GM12878 (cell line): Measurements from ENCODE around the gene FOXRED2. TPM values are rescaled to one million over a fixed set of nuclear protein-coding genes. Genes with fewer than 3 reads are reported as not detected.

Experiments
- ATAC-seq: fragments of 200-7000 bp; cut with Tn5 transposase; 3 replicates; pipeline ENCODE4 v1.9.1; 2020; ENCODE audit warnings: mild to moderate bottlenecking, moderate library complexity
- BruUV-seq: library from RNA; stranded (reverse); fragments of 400-500 nt; replicated peaks from 2 replicates; lab custom pipeline; 2021; lab: Mats Ljungman, UMichigan
- CTCF ChIA-PET: fragments of 300-600 bp; sonication (Branson Sonifier 250); formaldehyde crosslinking; extraction: SDS; loops from one replicate; lab custom pipeline; 2021; ENCODE audit warnings: inconsistent platforms; lab: Yijun Ruan, JAX
- POLR2A ChIA-PET: fragments of 350-600 bp; formaldehyde crosslinking; extraction: SDS; loops from one replicate; lab custom pipeline; 2021; ENCODE audit warnings: inconsistent platforms; lab: Charles Lee
- RAD21 ChIA-PET: fragments of 300-600 bp; sonication (Branson Sonifier 250); formaldehyde crosslinking; loops from one replicate; lab custom pipeline; 2023; ENCODE audit warnings: antibody characterized with exemption; ENCODE audit not compliant: unreplicated experiment; lab: Charles Lee
- SMC1A ChIA-PET: fragments of 300-600 bp; sonication (Branson Sonifier 250); formaldehyde crosslinking; loops from one replicate; lab custom pipeline; 2023; ENCODE audit not compliant: unreplicated experiment, uncharacterized antibody; lab: Charles Lee
- DNase-seq: peaks from one replicate; pipeline ENCODE4 v3.0.0-alpha.2; 2011; ENCODE audit warnings: low read depth, low spot score
- FAIRE-seq: peaks from 3 replicates; lab custom pipeline; 2011; peaks lifted over from hg19 to GRCh38; lab: Jason Lieb, UNC
- H2AFZ ChIP-seq: 2 replicates; pipeline ENCODE4 v1.6.0; 2011; ENCODE audit warnings: low read depth, low read length, control low read depth; ENCODE audit not compliant: control insufficient read depth
- H3K27ac ChIP-seq: 2 replicates; pipeline ENCODE4 v1.5.1; 2011; ENCODE audit warnings: control low read depth; ENCODE audit not compliant: control insufficient read depth, insufficient read depth
- H3K27me3 ChIP-seq, 2 experiments: replicated peaks in 1 of 2; 2 replicates each; pipeline versions ENCODE4 v1.6.0 to v1.6.1; 2011; ENCODE audit warnings: low read length in 1 of 2; ENCODE audit not compliant: control insufficient read depth in 2 of 2, insufficient read depth in 2 of 2
- H3K36me3 ChIP-seq, 2 experiments: 2 replicates each; pipeline ENCODE4 v1.5.1; 2011; ENCODE audit warnings: low read length in 1 of 2; ENCODE audit not compliant: control insufficient read depth in 2 of 2, insufficient read depth in 2 of 2
- H3K4me1 ChIP-seq: 2 replicates; pipeline ENCODE4 v1.6.1; 2011; ENCODE audit warnings: mild to moderate bottlenecking, low read length, moderate library complexity, mixed read lengths; ENCODE audit not compliant: control insufficient read depth, insufficient read depth
- H3K4me2 ChIP-seq: 2 replicates; pipeline ENCODE4 v1.6.0; 2011; ENCODE audit warnings: control low read depth; ENCODE audit not compliant: control insufficient read depth, insufficient read depth
- H3K4me3 ChIP-seq: fragments of 200-600 bp; sonication (generic); 2 replicates; pipeline ENCODE4 v1.5.1; 2016
- H3K79me2 ChIP-seq: 2 replicates; pipeline ENCODE4 v1.6.0; 2011; ENCODE audit warnings: low read length; ENCODE audit not compliant: control insufficient read depth, insufficient read depth
- H3K9ac ChIP-seq: 2 replicates; pipeline ENCODE4 v1.8.0; 2011; ENCODE audit warnings: low read length, control low read depth, mixed read lengths; ENCODE audit not compliant: control insufficient read depth, insufficient read depth
- H3K9me3 ChIP-seq: replicated peaks from 3 replicates; pipeline ENCODE4 v1.5.1; 2011; ENCODE audit warnings: mild to moderate bottlenecking, low read length; ENCODE audit not compliant: control insufficient read depth, insufficient read depth
- H4K20me1 ChIP-seq: 2 replicates; pipeline ENCODE4 v1.6.0; 2011; ENCODE audit not compliant: control insufficient read depth, insufficient read depth
- CBX3 ChIP-seq: fragments of 200-600 bp; sonication (generic); IDR thresholded peaks from 2 replicates; pipeline ENCODE4 v1.6.1; 2016; ENCODE audit warnings: low read depth, borderline replicate concordance
- CHD4 ChIP-seq: fragments of 200-600 bp; sonication (generic); IDR thresholded peaks from 2 replicates; pipeline ENCODE4 v1.6.1; 2016; ENCODE audit warnings: mild to moderate bottlenecking
- CREM ChIP-seq: IDR thresholded peaks from 2 replicates; pipeline ENCODE4 v1.6.1; 2014; ENCODE audit warnings: antibody characterized with exemption, low read depth
- E4F1 ChIP-seq: fragments of 450-650 bp; IDR thresholded peaks from 2 replicates; pipeline ENCODE4 v1.6.1; 2018; ENCODE audit warnings: borderline replicate concordance, mild to moderate bottlenecking; ENCODE audit not compliant: partially characterized antibody
- EGR1 ChIP-seq, 2 experiments: IDR thresholded peaks; 1 replicate in 1 of 2; 2 replicates in 1 of 2; pipeline ENCODE4 v1.6.1; 2011 to 2012; ENCODE audit warnings: low read depth in 2 of 2, low read length in 2 of 2, borderline replicate concordance in 1 of 2, mild to moderate bottlenecking in 1 of 2, moderate library complexity in 1 of 2
- MXI1 ChIP-seq: fragments of 150-350 bp; IDR thresholded peaks from 2 replicates; pipeline ENCODE4 v1.6.1; 2011; ENCODE audit warnings: low read depth, mild to moderate bottlenecking, inconsistent platforms, low read length, improper control_type of control experiment
- TCF7 ChIP-seq: IDR thresholded peaks from 2 replicates; pipeline ENCODE4 v1.6.1; 2014; ENCODE audit warnings: antibody characterized with exemption, borderline replicate concordance
- WRNIP1 ChIP-seq: IDR thresholded peaks from 2 replicates; pipeline ENCODE4 v1.6.1; 2011; ENCODE audit warnings: low read depth, low read length, improper control_type of control experiment, borderline replicate concordance
- YY1 ChIP-seq: IDR thresholded peaks from 2 replicates; pipeline ENCODE4 v1.6.1; 2011; ENCODE audit warnings: low read depth, mild to moderate bottlenecking, low read length
- ZNF217 ChIP-seq: fragments of 450-650 bp; IDR thresholded peaks from 2 replicates; pipeline ENCODE4 v1.6.1; 2017; ENCODE audit warnings: antibody characterized with exemption, mild to moderate bottlenecking
- WGBS: methylation state at CpG from one replicate; pipeline ENCODE4 v1.1.6; 2016; ENCODE audit warnings: low lambda C conversion rate; ENCODE audit not compliant: insufficient replicate concordance, insufficient coverage; ENCODE audit errors: missing lambda C conversion rate; 5-methylcytosine and 5-hydroxymethylcytosine counted together
- in situ Hi-C: fragments of 300-500 bp; cut with MboI; formaldehyde crosslinking; loops from 9 replicates; pipeline ENCODE4 v1.14.3; 2018; ENCODE audit warnings: mixed read lengths
- intact Hi-C: fragments of 100-400 bp; cut with micrococcal nuclease; formaldehyde crosslinking; loops from one replicate; pipeline ENCODE4 v1.14.2; 2022; ENCODE audit not compliant: unreplicated experiment
- polyA plus RNA-seq, 11 experiments: library from polyadenylated mRNA; depleted of rRNA in 4 of 11; unstranded in 6 of 11; stranded (reverse) in 5 of 11; fragments of >200 nt; fragmentation: Nextera tagmentation in 4 of 11; fragmentation: Illumina TruSeq in 1 of 11; extraction: Ambion mirVana in 4 of 11; extraction: Trizol in 1 of 11; gene quantifications; 1 replicate in 1 of 11; 2 replicates in 10 of 11; pipeline versions ENCODE4 v1.2.1 to v1.2.3, GENCODE V29; 2011 to 2016; ENCODE audit warnings: inconsistent platforms in 2 of 11, missing spikeins in 2 of 11, low read depth in 1 of 11
- total RNA-seq, 4 experiments: library from RNA; depleted of rRNA in 3 of 4; stranded (reverse); fragments of >200 nt in 3 of 4; fragmentation: Illumina TruSeq in 1 of 4; extraction: Trizol in 1 of 4; gene quantifications; 2 replicates each; pipeline versions ENCODE4 v1.2.1 to v1.2.3, GENCODE V29; 2013 to 2021
- TF ChIP-seq, protein P1 (sequence below): fragments of 450-650 bp; IDR thresholded peaks from 2 replicates; pipeline ENCODE4 v1.6.1; 2017; ENCODE audit warnings: borderline replicate concordance

Gene FOXRED2
- total and polyA plus RNA-seq, 10 of the 15 experiments (the other 5 are each of a cell fraction or from before 2014, with no cell fraction given) = 1.8 to 28.8 (median 7.6) TPM

DNA sequence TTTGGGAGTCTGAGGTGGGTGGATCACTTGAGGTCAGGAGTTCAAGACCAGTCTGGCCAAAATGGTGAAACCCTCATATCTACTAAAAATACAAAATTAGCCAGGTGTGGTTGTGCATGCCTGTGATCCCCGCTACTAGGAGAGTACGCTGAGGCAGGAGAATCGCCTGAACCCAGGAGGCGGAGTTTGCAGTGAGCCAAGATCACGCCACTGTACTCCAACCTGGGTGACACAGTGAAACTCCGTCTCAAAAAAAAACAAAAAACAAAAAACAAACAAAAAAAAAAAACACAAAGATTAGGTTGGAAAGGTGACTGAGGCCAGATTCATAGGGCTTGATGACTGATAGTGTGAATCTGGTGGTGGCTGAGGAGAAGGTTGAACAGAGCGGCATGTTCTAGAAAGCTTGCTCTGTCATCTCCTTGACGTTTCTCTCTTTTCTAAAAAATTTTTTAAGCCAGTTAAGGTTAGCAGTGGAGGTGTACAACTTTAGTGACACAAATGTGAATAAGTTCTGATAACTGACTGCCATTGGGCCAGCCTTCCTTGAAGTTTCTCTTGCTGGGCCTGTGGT, 66.3 kb downstream of the FOXRED2 start:
- Histone ChIP-seq H3K4me1 (peaks cover 15% of the 10 kb centered on the region), H3K9me3 (no peaks in the 10 kb centered on the region), H3K36me3 (no peaks in the 10 kb centered on the region), H3K79me2 (no peaks in the 10 kb centered on the region), H3K27me3 (no peaks in the 10 kb centered on the region), H4K20me1 (no peaks in the 10 kb centered on the region), H3K4me2 (no peak overlapping the region), H2AFZ (no peak overlapping the region), H3K4me3 (no peak overlapping the region), H3K27ac (no peak overlapping the region), H3K9ac (no peak overlapping the region)
- RAD21 ChIA-PET = no interaction called here
- no peak for DNase-seq
- FAIRE-seq = no peak
- intact Hi-C loops = no loop called here
- TF ChIP-seq YY1 (no peak), MXI1 (no peak), EGR1 (IDR thresholded peaks at IDR 0.05; ENCODE audit: borderline replicate concordance in 1 of 2, low read depth in 2 of 2, low read length in 2 of 2) (no peak), TCF7 (no peak), WRNIP1 (no peak), CHD4 (no peak), CBX3 (no peak), E4F1 (no peak), CREM (no peak), ZNF217 (no peak)
- TF ChIP-seq, protein P1, sequence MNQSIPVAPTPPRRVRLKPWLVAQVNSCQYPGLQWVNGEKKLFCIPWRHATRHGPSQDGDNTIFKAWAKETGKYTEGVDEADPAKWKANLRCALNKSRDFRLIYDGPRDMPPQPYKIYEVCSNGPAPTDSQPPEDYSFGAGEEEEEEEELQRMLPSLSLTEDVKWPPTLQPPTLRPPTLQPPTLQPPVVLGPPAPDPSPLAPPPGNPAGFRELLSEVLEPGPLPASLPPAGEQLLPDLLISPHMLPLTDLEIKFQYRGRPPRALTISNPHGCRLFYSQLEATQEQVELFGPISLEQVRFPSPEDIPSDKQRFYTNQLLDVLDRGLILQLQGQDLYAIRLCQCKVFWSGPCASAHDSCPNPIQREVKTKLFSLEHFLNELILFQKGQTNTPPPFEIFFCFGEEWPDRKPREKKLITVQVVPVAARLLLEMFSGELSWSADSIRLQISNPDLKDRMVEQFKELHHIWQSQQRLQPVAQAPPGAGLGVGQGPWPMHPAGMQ = no peak
- POLR2A ChIA-PET = no interaction called here
- 78% methylated on average over 8 of the region's 8 CpGs for WGBS
- in situ Hi-C loops = no loop called here
- BruUV-seq = no TSS peak
- ATAC-seq = no peak
- SMC1A ChIA-PET = no interaction called here
- CTCF ChIA-PET = no interaction called here
